Smooth muscle cell of the brain vasculature (primary cell): Measurements from ENCODE around the gene PPARG.
"Not testable (repeated sequence)": the region's sequence is repeated elsewhere in the genome, so short reads cannot be mapped to it uniquely, and the experiment has no call there.

Experiments used
- DNase-seq: peaks from one replicate; pipeline ENCODE4 v3.0.0-alpha.2; 2012; ENCODE audit warnings: low read depth, low spot score

The PPARG gene

GRCh38 chr3:12458901-12459300 lies 170.0 kb downstream of the PPARG start:
- no peak for DNase-seq

GRCh38 chr3:12460127-12460526 lies 171.3 kb downstream of the PPARG start:
- no peak for DNase-seq

- no peak for DNase-seq
These were observed 172.3 kb downstream of the PPARG start for GRCh38 chr3:12461097-12461649.

- DNase-seq, result no peak
These were observed 173.5 kb downstream of the PPARG start for GRCh38 chr3:12462159-12462947.

GRCh38 chr3:12463686-12464085 lies 174.8 kb downstream of the PPARG start:
- no peak for DNase-seq

GRCh38 chr3:12464181-12464580 lies 175.3 kb downstream of the PPARG start:
- no peak for DNase-seq

GRCh38 chr3:12465151-12465835 lies 176.4 kb downstream of the PPARG start:
- DNase-seq, result no peak

- no peak for DNase-seq
These were observed 177.0 kb downstream of the PPARG start for GRCh38 chr3:12465836-12466225.

GRCh38 chr3:12467746-12468145 lies 178.9 kb downstream of the PPARG start:
- no peak for DNase-seq

- DNase-seq, result no peak
These were observed 179.4 kb downstream of the PPARG start for GRCh38 chr3:12468276-12468675.

GRCh38 chr3:12468757-12469156 lies 179.9 kb downstream of the PPARG start:
- DNase-seq, result no peak

- DNase-seq, result not testable (repeated sequence)
These were observed 180.4 kb downstream of the PPARG start for GRCh38 chr3:12469222-12469621.

- no peak for DNase-seq
These were observed 181.2 kb downstream of the PPARG start for GRCh38 chr3:12470111-12470510.

- DNase-seq, result no peak
These were observed 181.8 kb downstream of the PPARG start for GRCh38 chr3:12470680-12471079.

- DNase-seq, result no peak
These were observed 182.4 kb downstream of the PPARG start for GRCh38 chr3:12471241-12471640.

GRCh38 chr3:12472000-12472610 lies 183.2 kb downstream of the PPARG start:
- no peak for DNase-seq

- DNase-seq, result no peak
These were observed 183.9 kb downstream of the PPARG start for GRCh38 chr3:12472796-12473195.

GRCh38 chr3:12473511-12473910 lies 184.6 kb downstream of the PPARG start:
- no peak for DNase-seq

- peak; percentile 24 for DNase-seq
These were observed 187.5 kb downstream of the PPARG start for GRCh38 chr3:12476238-12476897.

GRCh38 chr3:12477256-12477655 lies 188.4 kb downstream of the PPARG start:
- no peak for DNase-seq

GRCh38 chr3:12478326-12478725 lies 189.5 kb downstream of the PPARG start:
- no peak for DNase-seq

- DNase-seq, result not testable (repeated sequence)
These were observed 190.3 kb downstream of the PPARG start for GRCh38 chr3:12479198-12479597.
